ENCODE measurements around the gene PPARGC1A. TPM values are rescaled to one million over a fixed set of nuclear protein-coding genes. Genes with fewer than 3 reads are reported as not detected.

The PPARGC1A gene
- total RNA-seq, 4 donors from 2014 or later, result 13.8 to 22.8 (median 17.1) TPM

GRCh38 chr4:23923141-23923540 is 33.3 kb upstream of the PPARGC1A start:
- no peak for DNase-seq (ENCODE audit: extremely low spot score)
- intact Hi-C loops (cut with DNase I), result no loop called here
- Histone ChIP-seq H3K27me3 (no peaks in the 10 kb centered on the region), H3K4me1 (peaks cover 0 to 8% (median 2%) of the 10 kb centered on the region in 4 donors), H3K4me3 (no peak overlapping the region), H3K36me3 (no peaks in the 10 kb centered on the region), H3K9me3 (no peaks in the 10 kb centered on the region), H3K27ac (replicated peaks in 1 of 4) (no peak overlapping the region)
- WGBS, result 58% methylated on average over 3 of the region's 3 CpGs
- no peak for TF ChIP-seq EP300 (IDR thresholded peaks at IDR 0.05)
- no peak for TF ChIP-seq POLR2A (IDR thresholded peaks at IDR 0.05; ENCODE audit: low read depth)
- no peak for TF ChIP-seq POLR2AphosphoS5 (IDR thresholded peaks at IDR 0.05)

- H3K4me3 ChIP-seq, result no peak overlapping the region
- H3K9me3 ChIP-seq, result no peaks in the 10 kb centered on the region
- TF ChIP-seq EP300 (IDR thresholded peaks at IDR 0.05) (no peak), POLR2A (IDR thresholded peaks at IDR 0.05; ENCODE audit: low read depth) (no peak), CTCF (IDR thresholded peaks at IDR 0.05) (no peak), POLR2AphosphoS5 (IDR thresholded peaks at IDR 0.05) (no peak)
- WGBS, result 88% methylated on average over 8 of the region's 8 CpGs
- no peaks in the 10 kb centered on the region for H3K27me3 ChIP-seq
- no peak for DNase-seq (ENCODE audit: extremely low spot score)
- H3K36me3 ChIP-seq, result no peaks in the 10 kb centered on the region
- no peak overlapping the region for H3K27ac ChIP-seq (replicated peaks in 1 of 4)
- intact Hi-C loops (cut with DNase I), result no loop called here
- H3K4me1 ChIP-seq, result peaks cover 0 to 8% (median 2%) of the 10 kb centered on the region in 4 donors
Measured at GRCh38 chr4:23922541-23923111, 32.8 kb upstream of the PPARGC1A start.

- intact Hi-C loops (cut with DNase I), result no loop called here
- no peak overlapping the region for H3K4me3 ChIP-seq
- H3K27me3 ChIP-seq, result no peaks in the 10 kb centered on the region
- no peaks in the 10 kb centered on the region for H3K36me3 ChIP-seq
- TF ChIP-seq CTCF (IDR thresholded peaks at IDR 0.05) (no peak), EP300 (IDR thresholded peaks at IDR 0.05) (no peak), POLR2A (IDR thresholded peaks at IDR 0.05; ENCODE audit: low read depth) (no peak), POLR2AphosphoS5 (IDR thresholded peaks at IDR 0.05) (no peak)
- no peak overlapping the region for H3K27ac ChIP-seq (replicated peaks in 1 of 4)
- WGBS, result 100% methylated on average over 2 of the region's 2 CpGs
- no peak for DNase-seq (ENCODE audit: extremely low spot score)
- H3K9me3 ChIP-seq, result no peaks in the 10 kb centered on the region
- H3K4me1 ChIP-seq, result peaks cover 0 to 8% (median 2%) of the 10 kb centered on the region in 4 donors
Measured at GRCh38 chr4:23922013-23922412, 32.2 kb upstream of the PPARGC1A start.

- no peaks in the 10 kb centered on the region for H3K27me3 ChIP-seq
- no peak for DNase-seq (ENCODE audit: extremely low spot score)
- TF ChIP-seq POLR2AphosphoS5 (IDR thresholded peaks at IDR 0.05), result no peak
- no peak for TF ChIP-seq POLR2A (IDR thresholded peaks at IDR 0.05; ENCODE audit: low read depth)
- WGBS, result 85% methylated on average over 6 of the region's 6 CpGs
- H3K4me3 ChIP-seq, result no peak overlapping the region
- H3K9me3 ChIP-seq, result no peaks in the 10 kb centered on the region
- H3K4me1 ChIP-seq, result peaks cover 0 to 8% (median 2%) of the 10 kb centered on the region in 4 donors
- intact Hi-C loops (cut with DNase I), result no loop called here
- no peaks in the 10 kb centered on the region for H3K36me3 ChIP-seq
- no peak overlapping the region for H3K27ac ChIP-seq (replicated peaks in 1 of 4)
Measured at GRCh38 chr4:23921447-23921845, 31.6 kb upstream of the PPARGC1A start.

- 82% methylated on average over 13 of the region's 13 CpGs for WGBS
- peaks cover 0 to 8% (median 2%) of the 10 kb centered on the region in 4 donors for H3K4me1 ChIP-seq
- no peaks in the 10 kb centered on the region for H3K27me3 ChIP-seq
- H3K4me3 ChIP-seq, result no peak overlapping the region
- H3K9me3 ChIP-seq, result no peaks in the 10 kb centered on the region
- intact Hi-C loops (cut with DNase I), result no loop called here
- no peak for DNase-seq (ENCODE audit: extremely low spot score)
- no peaks in the 10 kb centered on the region for H3K36me3 ChIP-seq
- H3K27ac ChIP-seq (replicated peaks in 1 of 4), result no peak overlapping the region
- TF ChIP-seq CTCF (IDR thresholded peaks at IDR 0.05) (no peak), POLR2A (IDR thresholded peaks at IDR 0.05; ENCODE audit: low read depth) (no peak), POLR2AphosphoS5 (IDR thresholded peaks at IDR 0.05) (no peak), EP300 (IDR thresholded peaks at IDR 0.05) (no peak)
Measured at GRCh38 chr4:23920716-23921446, 31.0 kb upstream of the PPARGC1A start.
